Measurements from ENCODE around the gene ATP6V1G1. TPM values are rescaled to one million over a fixed set of nuclear protein-coding genes. Genes with fewer than 3 reads are reported as not detected.

ATP6V1G1 gene, protein sequence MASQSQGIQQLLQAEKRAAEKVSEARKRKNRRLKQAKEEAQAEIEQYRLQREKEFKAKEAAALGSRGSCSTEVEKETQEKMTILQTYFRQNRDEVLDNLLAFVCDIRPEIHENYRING
- 100 to 1,000 TPM; 102 to 187 TPM for total RNA-seq
- polyA plus RNA-seq = 100 to 1,000 TPM; 150 to 213 TPM
- long read RNA-seq, donor 1, transcript ATP6V1G1-201 (3 exons, 1,080 nt) = major isoform, 186 of 218 reads
- long read RNA-seq, donor 1, partial matches to known transcripts = 27 of 218 reads
- long read RNA-seq, donor 1, other reads (novel, unspliced or antisense) = 5 of 218 reads
- long read RNA-seq, donor 2, transcript ATP6V1G1-201 (3 exons, 1,080 nt) = major isoform, 84 of 103 reads
- long read RNA-seq, donor 2, partial matches to known transcripts = 19 of 103 reads
- long read RNA-seq, donor 2, other reads (novel, unspliced or antisense) = 0 of 103 reads
- long read RNA-seq, donor 3, transcript ATP6V1G1-201 (3 exons, 1,080 nt) = major isoform, 105 of 111 reads
- long read RNA-seq, donor 3, partial matches to known transcripts = 6 of 111 reads
- long read RNA-seq, donor 3, other reads (novel, unspliced or antisense) = 0 of 111 reads
- long read RNA-seq, donor 4, transcript ATP6V1G1-201 (3 exons, 1,080 nt) = major isoform, 82 of 121 reads
- long read RNA-seq, donor 4, partial matches to known transcripts = 39 of 121 reads
- long read RNA-seq, donor 4, other reads (novel, unspliced or antisense) = 0 of 121 reads
- long read RNA-seq, donor 5, transcript ATP6V1G1-201 (3 exons, 1,080 nt) = major isoform, 188 of 243 reads
- long read RNA-seq, donor 5, partial matches to known transcripts = 48 of 243 reads
- long read RNA-seq, donor 5, other reads (novel, unspliced or antisense) = 7 of 243 reads

DNA sequence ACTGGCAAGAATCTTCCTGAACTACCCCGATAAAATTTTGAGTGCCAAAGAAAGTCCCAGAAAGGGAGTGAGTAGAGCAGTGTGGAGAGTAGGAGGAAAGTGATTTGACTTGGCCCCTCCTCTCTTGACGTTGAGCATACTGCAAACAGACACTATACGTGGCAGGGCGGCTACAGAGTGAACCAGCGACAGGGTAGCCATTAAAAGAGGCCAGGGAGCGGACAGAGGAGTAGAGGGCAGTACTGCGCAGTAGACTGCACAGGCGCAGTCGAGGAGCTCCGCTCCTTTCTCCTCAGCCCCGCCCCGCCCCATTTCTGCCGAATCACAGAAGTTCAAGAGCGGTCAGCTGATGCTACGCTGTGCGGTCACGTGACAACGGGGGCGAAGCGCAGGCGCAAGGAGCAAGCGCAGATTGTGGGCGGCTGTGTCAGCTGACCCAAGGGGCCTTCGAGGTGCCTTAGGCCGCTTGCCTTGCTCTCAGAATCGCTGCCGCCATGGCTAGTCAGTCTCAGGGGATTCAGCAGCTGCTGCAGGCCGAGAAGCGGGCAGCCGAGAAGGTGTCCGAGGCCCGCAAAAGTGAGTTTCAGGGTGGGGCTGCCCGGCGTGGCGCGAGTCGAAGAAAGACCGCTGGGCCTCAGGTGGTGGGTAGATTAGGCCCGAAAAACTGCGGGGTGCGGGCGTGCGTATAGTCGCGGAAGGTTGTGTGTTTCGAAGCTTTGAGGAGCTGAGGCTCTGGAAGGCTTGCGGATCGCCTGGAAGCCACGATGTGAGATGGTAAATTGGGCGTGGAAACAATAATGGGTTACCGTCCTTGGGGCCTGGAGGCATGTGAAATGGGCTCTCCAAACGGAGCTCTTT is at the start of gene ATP6V1G1:
Gene ATP6V1G1, plus strand, starts transcription at position 425 of the 858 bp plus-strand sequence. Its CDS starts 70 bp downstream, at position 495.
- DNase-seq = peak; percentile 99 to 100 (median 99)
- Histone ChIP-seq H3K9me3 (ENCODE audit: control insufficient read depth in 4 of 4, insufficient read depth in 3 of 4, low read length in 3 of 4) (no peaks in the 10 kb centered on the region), H3K4me3 (peak within 1 kb of the TSS; percentile 85), H3K4me1 (ENCODE audit: control insufficient read depth in 5 of 5, insufficient read depth in 5 of 5, low read length in 5 of 5) (peaks cover 4 to 28% (median 20%) of the 10 kb centered on the region in 5 donors), H3K36me3 (ENCODE audit: control insufficient read depth in 4 of 4, insufficient read depth in 4 of 4, low read length in 4 of 4) (peaks cover 0 to 8% (median 5%) of the 10 kb centered on the region in 4 donors), H3K27ac (ENCODE audit: low read depth in 1 of 2, low read length in 1 of 2) (peak within 1 kb of the TSS; percentile 85 to 96), H3K27me3 (ENCODE audit: control insufficient read depth in 3 of 3, insufficient read depth in 3 of 3, low read length in 2 of 3) (no peaks in the 10 kb centered on the region), H3K9ac (ENCODE audit: insufficient read depth in 1 of 2, low read length in 2 of 2) (peak within 1 kb of the TSS; percentile 96 to 99)
- peak; percentile 96 for ATAC-seq (ENCODE audit: insufficient read depth, low FRiP score)
- no peak for TF ChIP-seq CTCF (IDR thresholded peaks at IDR 0.05; ENCODE audit: control extremely low read depth, extremely low read depth)
- WGBS, 2 donors = 1% methylated on average over 47 to 52 of the region's 52 CpGs

GRCh38 chr9:114538241-114538640 is 49.3 kb upstream of the ATP6V1G1 start:
- Histone ChIP-seq H3K9me3 (ENCODE audit: control insufficient read depth in 4 of 4, insufficient read depth in 3 of 4, low read length in 3 of 4) (no peaks in the 10 kb centered on the region), H3K27ac (ENCODE audit: low read depth in 1 of 2, low read length in 1 of 2) (no peak overlapping the region), H3K4me3 (no peak overlapping the region), H3K4me1 (ENCODE audit: control insufficient read depth in 5 of 5, insufficient read depth in 5 of 5, low read length in 5 of 5) (no peaks in the 10 kb centered on the region), H3K9ac (ENCODE audit: insufficient read depth in 1 of 2, low read length in 2 of 2) (no peak overlapping the region), H3K27me3 (ENCODE audit: control insufficient read depth in 3 of 3, insufficient read depth in 3 of 3, low read length in 2 of 3) (peaks cover 0 to 2% (median 0%) of the 10 kb centered on the region in 3 donors), H3K36me3 (ENCODE audit: control insufficient read depth in 4 of 4, insufficient read depth in 4 of 4, low read length in 4 of 4) (no peaks in the 10 kb centered on the region)
- no peak for TF ChIP-seq CTCF (IDR thresholded peaks at IDR 0.05; ENCODE audit: control extremely low read depth, extremely low read depth)
- ATAC-seq (ENCODE audit: insufficient read depth, low FRiP score) = no peak
- no peak for DNase-seq
- 24 to 36% methylated on average over 5 of the region's 5 CpGs for WGBS, 2 donors

DNA sequence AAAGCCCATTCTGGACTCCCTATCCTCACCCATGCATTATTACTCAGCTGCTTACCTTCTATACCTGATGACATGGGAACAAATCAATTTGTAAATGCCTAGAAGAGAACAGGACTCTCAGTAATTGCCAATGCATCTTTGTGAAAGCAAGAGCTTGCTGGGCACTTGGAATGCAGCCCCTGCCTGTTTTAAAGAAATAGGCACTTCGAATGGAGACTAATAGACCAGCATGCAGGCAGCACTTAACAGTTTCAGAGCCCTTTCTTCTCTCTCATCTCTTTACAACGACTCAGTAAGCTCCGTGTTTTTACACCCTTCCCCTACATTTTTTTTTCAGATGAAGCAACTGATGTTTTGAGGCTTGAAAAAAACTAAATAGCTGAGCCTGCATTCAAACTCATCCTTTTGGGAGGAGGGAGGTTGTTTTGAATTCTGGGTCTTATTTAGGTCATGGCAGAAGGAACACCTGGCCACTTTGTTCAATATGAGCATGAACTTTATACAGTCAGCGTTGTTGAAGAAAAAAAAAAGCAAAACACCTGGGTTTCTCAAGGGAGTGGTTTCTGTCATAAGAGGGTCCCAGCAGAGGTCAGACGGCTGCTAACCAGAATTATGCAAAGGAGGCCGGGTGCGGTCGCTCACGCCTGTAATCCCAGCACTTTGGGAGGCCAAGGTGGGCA is 47.7 kb upstream of the ATP6V1G1 start:
- Histone ChIP-seq H3K9me3 (ENCODE audit: control insufficient read depth in 4 of 4, insufficient read depth in 3 of 4, low read length in 3 of 4) (no peaks in the 10 kb centered on the region), H3K4me1 (ENCODE audit: control insufficient read depth in 5 of 5, insufficient read depth in 5 of 5, low read length in 5 of 5) (no peaks in the 10 kb centered on the region), H3K27me3 (ENCODE audit: control insufficient read depth in 3 of 3, insufficient read depth in 3 of 3, low read length in 2 of 3) (peaks cover 0 to 3% (median 2%) of the 10 kb centered on the region in 3 donors), H3K4me3 (no peak overlapping the region), H3K27ac (ENCODE audit: low read depth in 1 of 2, low read length in 1 of 2) (no peak overlapping the region), H3K36me3 (ENCODE audit: control insufficient read depth in 4 of 4, insufficient read depth in 4 of 4, low read length in 4 of 4) (no peaks in the 10 kb centered on the region), H3K9ac (ENCODE audit: insufficient read depth in 1 of 2, low read length in 2 of 2) (no peak overlapping the region)
- DNase-seq (no peak), ATAC-seq (ENCODE audit: insufficient read depth, low FRiP score) (no peak)
- 75 to 81% methylated on average over 9 of the region's 9 CpGs for WGBS, 2 donors
- TF ChIP-seq CTCF (IDR thresholded peaks at IDR 0.05; ENCODE audit: control extremely low read depth, extremely low read depth) = no peak

Data from lung (tissue), 16 donors.